ENCODE measurements around the gene ASPHD1. TPM values are rescaled to one million over a fixed set of nuclear protein-coding genes. Genes with fewer than 3 reads are reported as not detected.
A peak's percentile ranks its signal among the peaks of the same experiment; 100 is the strongest.

Gene ASPHD1
- total and polyA plus RNA-seq, 2 of the 4 experiments (the other 2 are of a cell fraction): 4.1 to 14.5 TPM

DNA sequence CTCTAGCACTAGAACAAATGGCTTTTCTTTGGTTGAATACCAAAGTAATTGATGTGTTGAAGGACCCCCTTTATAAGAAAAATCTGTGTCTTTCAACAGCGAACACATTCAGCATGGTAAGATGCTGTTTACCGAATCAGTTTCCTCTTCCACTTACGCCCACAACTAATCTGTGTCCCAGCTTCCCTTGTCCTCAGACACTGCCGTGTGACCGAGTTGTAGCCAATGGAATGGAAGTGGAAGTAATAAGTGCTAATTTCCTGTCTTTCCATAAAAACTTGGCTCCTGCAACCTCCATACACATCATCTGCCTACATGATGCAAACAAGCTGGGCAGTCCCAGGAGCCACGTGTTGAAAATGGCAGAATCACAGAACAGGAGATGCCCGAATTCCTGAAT lies 47.6 kb upstream of the ASPHD1 start:
- Histone ChIP-seq H2AK9ac (replicated peaks; ENCODE audit: low read depth, low read length, poor library complexity) (peak overlapping the region; percentile 63), H3K27me3 (ENCODE audit: control insufficient read depth, insufficient read depth, low read length) (no peaks in the 10 kb centered on the region), H3K56ac (ENCODE audit: extremely low read depth, insufficient read depth, low read length) (no peak overlapping the region), H3K14ac (replicated peaks; ENCODE audit: low read depth, low read length) (no peak overlapping the region), H2AFZ (replicated peaks; ENCODE audit: low read length, poor library complexity) (peak overlapping the region; percentile 43), H3K18ac (ENCODE audit: low read depth, low read length) (no peak overlapping the region), H3K9me1 (ENCODE audit: insufficient read depth, low read length) (peaks cover 3% of the 10 kb centered on the region; the same call in 1 of the 2 replicates), H2BK20ac (ENCODE audit: low read depth, low read length) (no peak overlapping the region), H3K36me3 (ENCODE audit: control insufficient read depth, insufficient read depth, low read length) (peaks cover 8% of the 10 kb centered on the region), H4K5ac (ENCODE audit: low read depth, low read length) (no peak overlapping the region), H2BK120ac (ENCODE audit: low read depth, low read length) (no peak overlapping the region), H3K79me1 (ENCODE audit: low read depth in 1 of 2, low read length in 2 of 2) (no peaks in the 10 kb centered on the region), H2BK5ac (ENCODE audit: low read depth, low read length, poor library complexity, severe bottlenecking) (no peak overlapping the region), H4K8ac (ENCODE audit: low read depth in 2 of 2, low read length in 2 of 2) (peak overlapping the region in 1 of 2 experiments; percentile 60; a peak in 2 of 4 replicates), H3K4ac (ENCODE audit: low read depth, low read length) (no peak overlapping the region), H3K4me1 (ENCODE audit: control insufficient read depth, insufficient read depth, low read length) (peaks cover 2% of the 10 kb centered on the region; the same call in 1 of the 2 replicates), H2AK5ac (ENCODE audit: low read depth, low read length) (no peak overlapping the region), H3K27ac (ENCODE audit: insufficient read depth, low read length) (no peak overlapping the region), H3K4me3 (ENCODE audit: insufficient read depth, low read depth, low read length) (no peak overlapping the region), H4K20me1 (ENCODE audit: insufficient read depth, low read length) (no peaks in the 10 kb centered on the region), H3K9me3 (ENCODE audit: control insufficient read depth, insufficient read depth, low read length) (no peaks in the 10 kb centered on the region), H3K4me2 (ENCODE audit: low read depth, low read length) (no peak overlapping the region), H3K23ac (ENCODE audit: low read depth, low read length) (no peak overlapping the region), H3K9ac (ENCODE audit: low read depth, low read length) (no peak overlapping the region), H2BK15ac (ENCODE audit: low read depth, low read length) (no peak overlapping the region), H4K91ac (ENCODE audit: insufficient read depth, low read depth, low read length) (no peak overlapping the region)
- ATAC-seq (ENCODE audit: low read depth) (peak; percentile 5; the same call in 1 of the 2 replicates), DNase-seq (peak; percentile 72)
- CTCF ChIA-PET: no interaction called here
- in situ Hi-C loops (cut with MboI; ENCODE audit: low sequenced_read_pairs) (no loop called here), intact Hi-C loops (cut with micrococcal nuclease) (no loop called here), dilution Hi-C loops (cut with HindIII; ENCODE audit: low sequenced_read_pairs, unreplicated experiment) (no loop called here)
- POLR2A ChIA-PET (ENCODE audit: unreplicated experiment): no interaction called here
- BruUV-seq (replicated peaks): no TSS peak
- TF ChIP-seq SMC3 (IDR thresholded peaks at IDR 0.05; ENCODE audit: low read depth, low read length): no peak
- no peak for TF ChIP-seq MAFK (IDR thresholded peaks at IDR 0.05; ENCODE audit: low read depth, low read length)
- TF ChIP-seq, protein P1, sequence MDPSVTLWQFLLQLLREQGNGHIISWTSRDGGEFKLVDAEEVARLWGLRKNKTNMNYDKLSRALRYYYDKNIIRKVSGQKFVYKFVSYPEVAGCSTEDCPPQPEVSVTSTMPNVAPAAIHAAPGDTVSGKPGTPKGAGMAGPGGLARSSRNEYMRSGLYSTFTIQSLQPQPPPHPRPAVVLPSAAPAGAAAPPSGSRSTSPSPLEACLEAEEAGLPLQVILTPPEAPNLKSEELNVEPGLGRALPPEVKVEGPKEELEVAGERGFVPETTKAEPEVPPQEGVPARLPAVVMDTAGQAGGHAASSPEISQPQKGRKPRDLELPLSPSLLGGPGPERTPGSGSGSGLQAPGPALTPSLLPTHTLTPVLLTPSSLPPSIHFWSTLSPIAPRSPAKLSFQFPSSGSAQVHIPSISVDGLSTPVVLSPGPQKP (IDR thresholded peaks at IDR 0.05; ENCODE audit: borderline replicate concordance, low read depth, low read length): no peak
- TF ChIP-seq FOS (IDR thresholded peaks at IDR 0.05; ENCODE audit: low read depth, low read length): no peak
- TF ChIP-seq, protein P2, sequence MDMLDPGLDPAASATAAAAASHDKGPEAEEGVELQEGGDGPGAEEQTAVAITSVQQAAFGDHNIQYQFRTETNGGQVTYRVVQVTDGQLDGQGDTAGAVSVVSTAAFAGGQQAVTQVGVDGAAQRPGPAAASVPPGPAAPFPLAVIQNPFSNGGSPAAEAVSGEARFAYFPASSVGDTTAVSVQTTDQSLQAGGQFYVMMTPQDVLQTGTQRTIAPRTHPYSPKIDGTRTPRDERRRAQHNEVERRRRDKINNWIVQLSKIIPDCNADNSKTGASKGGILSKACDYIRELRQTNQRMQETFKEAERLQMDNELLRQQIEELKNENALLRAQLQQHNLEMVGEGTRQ (IDR thresholded peaks at IDR 0.05; ENCODE audit: low read depth, low read length): peak; percentile 89
- TF ChIP-seq, protein P3, sequence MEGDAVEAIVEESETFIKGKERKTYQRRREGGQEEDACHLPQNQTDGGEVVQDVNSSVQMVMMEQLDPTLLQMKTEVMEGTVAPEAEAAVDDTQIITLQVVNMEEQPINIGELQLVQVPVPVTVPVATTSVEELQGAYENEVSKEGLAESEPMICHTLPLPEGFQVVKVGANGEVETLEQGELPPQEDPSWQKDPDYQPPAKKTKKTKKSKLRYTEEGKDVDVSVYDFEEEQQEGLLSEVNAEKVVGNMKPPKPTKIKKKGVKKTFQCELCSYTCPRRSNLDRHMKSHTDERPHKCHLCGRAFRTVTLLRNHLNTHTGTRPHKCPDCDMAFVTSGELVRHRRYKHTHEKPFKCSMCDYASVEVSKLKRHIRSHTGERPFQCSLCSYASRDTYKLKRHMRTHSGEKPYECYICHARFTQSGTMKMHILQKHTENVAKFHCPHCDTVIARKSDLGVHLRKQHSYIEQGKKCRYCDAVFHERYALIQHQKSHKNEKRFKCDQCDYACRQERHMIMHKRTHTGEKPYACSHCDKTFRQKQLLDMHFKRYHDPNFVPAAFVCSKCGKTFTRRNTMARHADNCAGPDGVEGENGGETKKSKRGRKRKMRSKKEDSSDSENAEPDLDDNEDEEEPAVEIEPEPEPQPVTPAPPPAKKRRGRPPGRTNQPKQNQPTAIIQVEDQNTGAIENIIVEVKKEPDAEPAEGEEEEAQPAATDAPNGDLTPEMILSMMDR (conservative IDR thresholded peaks at IDR 0.05; ENCODE audit: low read depth, low read length): no peak
- no peak for TF ChIP-seq CHD1 (IDR thresholded peaks at IDR 0.05; ENCODE audit: low read depth, low read length)
- no CpG with 5 or more reads among the region's 7 CpGs for WGBS, 2 experiments (ENCODE audit: extremely low coverage in 2 of 2, insufficient read length in 1 of 2)

Data from IMR-90 (cell line).